ENCODE data around the gene TREML4.

The TREML4 gene

GRCh38 chr6:41263267-41263666, 35.1 kb downstream of the TREML4 start:
- Histone ChIP-seq H3K79me2 (no peaks in the 10 kb centered on the region), H3K4me2 (ENCODE audit: low read length) (no peak overlapping the region), H3K36me3 (ENCODE audit: control insufficient read depth, insufficient read depth, low read length) (no peaks in the 10 kb centered on the region), H3K4me1 (no peaks in the 10 kb centered on the region), H3K9me3 (ENCODE audit: control insufficient read depth, low read length) (peaks cover 4% of the 10 kb centered on the region), H2AFZ (no peak overlapping the region), H3K9ac (no peak overlapping the region), H3K4me3 (ENCODE audit: low read depth, low read length) (no peak overlapping the region), H3K27ac (no peak overlapping the region), H3K27me3 (ENCODE audit: control insufficient read depth, insufficient read depth, low read length) (no peaks in the 10 kb centered on the region)
- TF ChIP-seq CTCF (IDR thresholded peaks at IDR 0.05): no peak

- no peaks in the 10 kb centered on the region for H3K79me2 ChIP-seq
- H3K9ac ChIP-seq: no peak overlapping the region
- H3K36me3 ChIP-seq (ENCODE audit: control insufficient read depth, insufficient read depth, low read length): no peaks in the 10 kb centered on the region
- H3K27ac ChIP-seq: no peak overlapping the region
- no peaks in the 10 kb centered on the region for H3K27me3 ChIP-seq (ENCODE audit: control insufficient read depth, insufficient read depth, low read length)
- H3K4me3 ChIP-seq (ENCODE audit: low read depth, low read length): no peak overlapping the region
- H2AFZ ChIP-seq: no peak overlapping the region
- no peaks in the 10 kb centered on the region for H3K4me1 ChIP-seq
- H3K9me3 ChIP-seq (ENCODE audit: control insufficient read depth, low read length): peaks cover 4% of the 10 kb centered on the region
- H3K4me2 ChIP-seq (ENCODE audit: low read length): no peak overlapping the region
- no peak for TF ChIP-seq CTCF (IDR thresholded peaks at IDR 0.05)
Measured at GRCh38 chr6:41266541-41266940, 38.4 kb downstream of the TREML4 start.

GRCh38 chr6:41268478-41268877, 40.3 kb downstream of the TREML4 start:
- no peaks in the 10 kb centered on the region for H3K79me2 ChIP-seq
- H3K4me1 ChIP-seq: no peaks in the 10 kb centered on the region
- H3K36me3 ChIP-seq (ENCODE audit: control insufficient read depth, insufficient read depth, low read length): no peaks in the 10 kb centered on the region
- no peaks in the 10 kb centered on the region for H3K9me3 ChIP-seq (ENCODE audit: control insufficient read depth, low read length)
- TF ChIP-seq CTCF (IDR thresholded peaks at IDR 0.05): no peak
- H2AFZ ChIP-seq: no peak overlapping the region
- no peaks in the 10 kb centered on the region for H3K27me3 ChIP-seq (ENCODE audit: control insufficient read depth, insufficient read depth, low read length)
- H3K4me2 ChIP-seq (ENCODE audit: low read length): no peak overlapping the region
- no peak overlapping the region for H3K4me3 ChIP-seq (ENCODE audit: low read depth, low read length)
- H3K27ac ChIP-seq: no peak overlapping the region
- H3K9ac ChIP-seq: no peak overlapping the region

GRCh38 chr6:41269166-41269565, 41.0 kb downstream of the TREML4 start:
- Histone ChIP-seq H3K4me3 (ENCODE audit: low read depth, low read length) (no peak overlapping the region), H3K9ac (no peak overlapping the region), H3K36me3 (ENCODE audit: control insufficient read depth, insufficient read depth, low read length) (no peaks in the 10 kb centered on the region), H2AFZ (no peak overlapping the region), H3K4me2 (ENCODE audit: low read length) (no peak overlapping the region), H3K79me2 (no peaks in the 10 kb centered on the region), H3K27me3 (ENCODE audit: control insufficient read depth, insufficient read depth, low read length) (no peaks in the 10 kb centered on the region), H3K4me1 (no peaks in the 10 kb centered on the region), H3K27ac (no peak overlapping the region), H3K9me3 (ENCODE audit: control insufficient read depth, low read length) (no peaks in the 10 kb centered on the region)
- TF ChIP-seq CTCF (IDR thresholded peaks at IDR 0.05): no peak

GRCh38 chr6:41269716-41270115, 41.6 kb downstream of the TREML4 start:
- no peak overlapping the region for H2AFZ ChIP-seq
- H3K36me3 ChIP-seq (ENCODE audit: control insufficient read depth, insufficient read depth, low read length): no peaks in the 10 kb centered on the region
- no peaks in the 10 kb centered on the region for H3K9me3 ChIP-seq (ENCODE audit: control insufficient read depth, low read length)
- H3K27me3 ChIP-seq (ENCODE audit: control insufficient read depth, insufficient read depth, low read length): no peaks in the 10 kb centered on the region
- no peak overlapping the region for H3K4me2 ChIP-seq (ENCODE audit: low read length)
- no peak overlapping the region for H3K9ac ChIP-seq
- TF ChIP-seq CTCF (IDR thresholded peaks at IDR 0.05): no peak
- no peaks in the 10 kb centered on the region for H3K4me1 ChIP-seq
- no peaks in the 10 kb centered on the region for H3K79me2 ChIP-seq
- H3K27ac ChIP-seq: no peak overlapping the region
- no peak overlapping the region for H3K4me3 ChIP-seq (ENCODE audit: low read depth, low read length)
